NCI-H1694 treated with DMSO at 0.1 percent for 48 hours (cell line): ENCODE measurements around the gene STAG2.

Experiments
- DNase-seq: peaks from one replicate; lab custom pipeline; 2025; lab: John Stamatoyannopoulos, UW

Gene STAG2

GRCh38 chrX:123975180-123975579 is 13.7 kb downstream of the STAG2 start:
- no peak for DNase-seq

- DNase-seq, result peak; percentile 23
These were observed 15.3 kb downstream of the STAG2 start for GRCh38 chrX:123976706-123977316.

- no peak for DNase-seq
These were observed 21.7 kb downstream of the STAG2 start for GRCh38 chrX:123983240-123983639.

- DNase-seq, result no peak
These were observed 24.9 kb downstream of the STAG2 start for GRCh38 chrX:123986377-123986776.

GRCh38 chrX:123988423-123989111 is 27.1 kb downstream of the STAG2 start:
- DNase-seq, result no peak

- no peak for DNase-seq
These were observed 27.7 kb downstream of the STAG2 start for GRCh38 chrX:123989235-123989634.

- no peak for DNase-seq
These were observed 28.7 kb downstream of the STAG2 start for GRCh38 chrX:123990169-123990568.

GRCh38 chrX:123990602-123991001 is 29.1 kb downstream of the STAG2 start:
- no peak for DNase-seq

- no peak for DNase-seq
These were observed 31.8 kb downstream of the STAG2 start for GRCh38 chrX:123993326-123993725.

GRCh38 chrX:123993904-123994635 is 32.6 kb downstream of the STAG2 start:
- no peak for DNase-seq

GRCh38 chrX:123994730-123995129 is 33.2 kb downstream of the STAG2 start:
- DNase-seq, result no peak

- DNase-seq, result no peak
These were observed 40.1 kb downstream of the STAG2 start for GRCh38 chrX:124001581-124001980.

- DNase-seq, result no peak
These were observed 43.7 kb downstream of the STAG2 start for GRCh38 chrX:124005228-124005627.

- no peak for DNase-seq
These were observed 48.7 kb downstream of the STAG2 start for GRCh38 chrX:124010157-124010556.

- DNase-seq, result no peak
These were observed 49.1 kb downstream of the STAG2 start for GRCh38 chrX:124010566-124010965.

- DNase-seq, result no peak
These were observed 54.2 kb downstream of the STAG2 start for GRCh38 chrX:124015721-124016120.

GRCh38 chrX:124016825-124017224 is 55.3 kb downstream of the STAG2 start:
- DNase-seq, result no peak

GRCh38 chrX:124018023-124018422 is 56.5 kb downstream of the STAG2 start:
- peak; percentile 3 for DNase-seq

GRCh38 chrX:124023838-124024238 is 62.3 kb downstream of the STAG2 start:
- DNase-seq, result no peak

- no peak for DNase-seq
These were observed 65.0 kb downstream of the STAG2 start for GRCh38 chrX:124026529-124026928.

GRCh38 chrX:124028182-124028581 is 66.7 kb downstream of the STAG2 start:
- no peak for DNase-seq

GRCh38 chrX:124030520-124030919 is 69.0 kb downstream of the STAG2 start:
- no peak for DNase-seq

- DNase-seq, result no peak
These were observed 72.3 kb downstream of the STAG2 start for GRCh38 chrX:124033821-124034220.
